ENCODE measurements around the gene FNTB.

GRCh38 chr14:65095633-65096205 lies 109.0 kb downstream of the FNTB start:
- TF ChIP-seq CTCF (IDR thresholded peaks at IDR 0.05) (no peak), POLR2AphosphoS5 (IDR thresholded peaks at IDR 0.05; ENCODE audit: insufficient read depth in 1 of 2, low read depth in 1 of 2) (peak in 1 of 2 donors; percentile 59)
